ENCODE results near the gene ELMO3.

ELMO3 gene

DNA sequence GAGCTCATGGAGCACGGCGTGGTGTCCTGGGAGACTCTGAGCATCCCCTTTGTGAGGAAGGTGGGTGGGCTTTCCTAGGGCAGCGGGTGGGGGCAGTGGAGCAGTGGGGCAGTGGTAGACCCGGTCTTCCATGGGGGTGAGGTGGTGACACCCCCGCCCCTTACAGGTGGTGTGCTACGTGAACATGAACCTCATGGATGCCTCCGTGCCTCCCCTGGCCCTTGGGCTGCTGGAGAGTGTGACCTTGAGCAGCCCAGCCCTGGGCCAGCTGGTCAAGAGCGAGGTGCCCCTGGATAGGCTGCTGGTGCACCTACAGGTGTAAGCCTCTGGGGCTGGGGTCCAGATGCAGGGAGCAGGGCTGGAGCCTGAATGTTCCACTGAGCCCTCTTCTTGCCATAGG is 1.6 kb downstream of the ELMO3 start:
- DNase-seq: no peak

GRCh38 chr16:67201411-67202345 is 2.7 kb downstream of the ELMO3 start:
- no peak for DNase-seq

DNA sequence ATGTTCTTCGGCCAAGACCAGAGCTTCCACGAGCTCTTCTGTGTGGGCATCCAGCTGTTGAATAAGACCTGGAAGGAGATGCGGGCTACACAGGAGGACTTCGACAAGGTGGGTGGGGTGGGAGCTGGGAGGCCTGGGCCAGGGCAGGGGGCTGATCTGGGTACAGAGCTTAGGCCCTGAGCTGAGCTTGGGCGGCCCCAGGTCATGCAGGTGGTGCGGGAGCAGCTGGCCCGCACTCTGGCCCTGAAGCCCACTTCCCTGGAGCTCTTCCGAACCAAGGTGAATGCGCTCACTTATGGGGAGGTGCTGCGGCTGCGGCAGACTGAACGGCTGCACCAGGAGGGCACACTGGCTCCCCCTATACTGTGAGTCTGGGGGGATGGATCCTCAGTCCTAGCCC is 3.5 kb downstream of the ELMO3 start:
- no peak for DNase-seq

DNA sequence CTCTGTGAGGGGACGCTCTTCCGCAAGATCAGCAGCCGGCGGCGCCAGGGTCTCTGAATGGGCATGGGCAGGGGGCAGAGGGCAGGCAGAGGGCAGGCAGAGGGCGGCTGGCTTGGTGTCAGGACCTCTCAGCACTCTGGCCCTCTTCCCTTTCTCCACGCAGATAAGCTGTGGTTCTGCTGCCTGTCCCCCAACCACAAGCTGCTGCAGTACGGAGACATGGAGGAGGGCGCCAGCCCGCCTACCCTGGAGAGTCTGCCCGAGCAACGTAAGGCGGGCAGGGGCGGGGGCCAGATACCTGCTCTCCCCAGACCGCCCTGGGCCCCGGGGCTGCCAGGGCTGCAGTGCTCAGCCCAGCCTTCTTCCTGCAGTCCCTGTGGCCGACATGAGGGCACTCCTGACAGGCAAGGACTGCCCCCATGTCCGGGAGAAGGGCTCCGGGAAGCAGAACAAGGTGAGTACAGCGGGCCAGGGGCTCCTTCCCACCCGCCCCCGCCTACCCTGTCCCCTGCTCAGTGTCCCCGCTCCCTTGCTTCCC is 4.1 kb downstream of the ELMO3 start:
- DNase-seq: no peak

- DNase-seq: no peak
These were observed 5.1 kb downstream of the ELMO3 start for GRCh38 chr16:67204076-67204475.

- no peak for DNase-seq
These were observed 7.4 kb downstream of the ELMO3 start for GRCh38 chr16:67206129-67206837.

DNA sequence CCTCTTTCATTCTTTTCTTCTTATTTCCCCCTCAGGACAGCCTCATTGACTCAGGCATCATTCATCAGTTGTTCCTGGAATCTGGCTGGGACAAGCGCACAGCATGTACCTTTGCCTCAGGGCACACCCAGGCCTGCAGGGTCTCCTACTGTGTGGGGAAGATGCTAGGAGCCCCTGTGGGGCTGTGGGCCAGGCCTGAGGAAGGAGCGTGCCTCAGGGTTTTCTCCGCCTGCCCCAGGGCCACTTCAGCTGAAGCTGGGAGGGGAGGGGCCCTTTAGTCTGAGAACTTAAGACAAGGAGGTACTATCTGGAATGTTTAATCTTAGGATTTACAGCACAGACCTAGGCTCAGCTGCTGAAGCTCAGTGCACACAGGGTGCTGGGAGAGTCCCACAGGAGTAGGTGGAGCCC is 7.9 kb downstream of the ELMO3 start:
- no peak for DNase-seq

DNA sequence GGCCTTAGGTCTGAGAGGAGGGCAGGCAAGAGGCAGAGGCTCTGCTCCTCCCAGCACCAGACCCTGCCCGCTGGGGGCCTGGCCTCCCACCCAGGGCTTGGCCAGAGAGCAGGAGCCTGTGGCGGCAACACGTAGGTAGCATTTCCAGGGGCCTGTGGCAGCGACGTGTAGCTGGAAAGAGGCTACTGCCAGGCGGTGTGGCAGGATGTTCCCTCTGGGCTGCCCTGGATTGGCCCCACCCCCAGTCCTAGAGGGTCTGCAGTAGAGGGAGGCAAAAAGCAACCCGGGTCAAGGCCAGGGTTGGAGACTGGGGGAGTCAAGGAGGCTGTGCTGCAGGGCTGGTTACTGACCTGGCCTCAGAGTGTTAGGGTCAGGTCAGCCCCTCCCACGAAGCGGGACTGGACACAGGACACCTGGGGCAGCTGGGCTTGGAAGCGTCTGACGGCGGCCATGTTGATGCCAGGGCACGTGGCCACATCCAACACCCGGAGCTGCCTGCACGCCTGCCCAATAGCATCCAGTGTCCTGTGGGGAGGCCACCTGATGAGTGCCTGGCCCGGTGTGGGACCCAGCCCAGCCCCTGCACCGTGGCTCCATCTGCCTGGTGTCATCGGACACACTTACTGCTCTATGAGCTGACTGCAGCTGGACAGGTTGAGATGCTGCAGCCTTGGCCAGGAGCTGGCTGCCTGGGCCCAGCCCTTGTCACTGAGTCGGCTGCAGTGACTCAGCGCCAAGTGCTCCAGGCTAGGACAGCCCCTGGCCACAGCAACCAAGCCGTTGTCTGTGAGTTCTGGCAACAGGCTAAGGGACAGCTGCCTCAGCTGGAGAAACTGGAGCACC is 8.5 kb downstream of the ELMO3 start:
- no peak for DNase-seq

- DNase-seq: no peak
These were observed 9.4 kb downstream of the ELMO3 start for GRCh38 chr16:67208154-67208896.

GRCh38 chr16:67209565-67209964 is 10.6 kb downstream of the ELMO3 start:
- no peak for DNase-seq

DNA sequence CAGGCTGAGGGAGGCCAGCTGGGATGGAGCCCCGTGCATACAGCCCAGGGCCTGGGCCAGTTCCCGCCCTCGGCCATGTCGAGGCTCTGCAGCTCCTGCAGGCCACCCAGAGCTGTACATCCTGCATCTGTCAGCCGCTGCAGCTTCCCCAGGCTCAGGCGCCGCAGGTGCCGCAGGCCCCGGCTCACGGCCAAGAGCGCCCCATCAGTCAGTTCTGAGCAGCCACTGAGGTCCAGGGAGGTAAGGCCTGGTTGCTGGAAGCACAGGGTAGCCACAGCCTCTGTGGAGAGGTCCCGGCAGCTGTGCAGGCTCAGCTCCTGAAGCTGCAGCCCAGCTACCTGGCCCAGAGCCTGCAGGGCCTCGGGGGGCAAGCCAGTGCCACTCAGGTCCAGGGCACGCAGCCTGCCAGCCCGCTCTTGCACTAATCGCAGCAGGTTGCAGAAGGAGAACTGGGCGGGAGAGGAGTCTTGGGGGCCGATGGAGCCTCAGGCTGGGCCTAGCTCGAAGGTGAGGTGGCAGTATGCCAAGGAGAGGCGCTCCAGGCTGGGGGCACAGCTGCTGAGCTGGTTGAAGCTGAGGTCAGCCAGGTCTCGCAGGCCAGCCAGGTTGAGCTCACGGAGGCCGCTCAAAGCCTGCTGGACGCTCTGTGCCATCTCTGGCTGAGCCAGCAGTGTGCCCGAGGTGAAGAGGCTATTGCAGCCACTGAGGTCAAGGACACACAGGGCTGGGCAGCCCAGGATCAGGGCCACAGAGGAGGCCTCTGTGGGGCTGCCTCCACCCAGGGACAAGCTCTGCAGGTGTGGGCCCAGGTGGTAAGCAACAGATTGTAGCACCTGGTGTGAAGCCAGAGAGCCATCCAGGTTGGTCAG is 11.4 kb downstream of the ELMO3 start:
- DNase-seq: no peak

DNA sequence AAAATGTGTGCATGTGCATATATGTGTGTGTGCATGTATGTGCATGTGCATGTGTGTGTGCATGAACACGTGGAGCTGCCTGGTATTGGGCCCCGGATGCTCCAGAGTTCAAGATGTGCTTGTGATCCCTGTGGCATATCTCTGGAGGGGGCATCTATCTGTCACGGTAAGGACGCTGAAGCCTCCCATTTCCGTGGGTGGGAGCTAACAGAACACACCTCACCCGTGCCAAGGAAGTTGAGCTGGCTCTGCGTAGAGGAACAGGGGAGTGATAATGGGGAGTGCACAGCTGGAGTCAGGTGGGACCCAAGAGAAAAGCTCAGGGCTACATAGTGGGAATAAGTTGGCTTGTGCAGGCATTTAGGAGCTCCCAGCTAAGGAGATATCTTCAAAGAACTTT is 12.7 kb downstream of the ELMO3 start:
- DNase-seq: no peak

DNA sequence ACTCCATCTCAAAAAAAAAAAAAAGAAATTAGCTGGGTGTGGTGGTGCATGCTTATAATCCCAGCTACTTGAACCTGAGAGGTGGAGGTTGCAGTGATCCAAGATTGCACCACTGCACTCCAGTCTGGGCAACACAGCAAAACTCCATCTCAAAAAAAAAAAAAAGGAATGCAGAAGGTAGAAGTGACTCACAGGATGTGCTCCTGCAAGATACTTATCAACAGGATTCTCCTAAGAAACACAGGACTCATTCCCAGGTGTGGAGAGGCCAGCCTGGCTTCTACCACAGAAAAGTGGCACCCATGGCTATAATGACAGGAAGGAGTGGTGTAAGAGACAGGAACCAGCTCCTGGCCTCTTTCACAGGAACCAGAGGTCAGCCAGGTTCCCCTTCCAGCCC is 13.8 kb downstream of the ELMO3 start:
- DNase-seq: no peak

DNA sequence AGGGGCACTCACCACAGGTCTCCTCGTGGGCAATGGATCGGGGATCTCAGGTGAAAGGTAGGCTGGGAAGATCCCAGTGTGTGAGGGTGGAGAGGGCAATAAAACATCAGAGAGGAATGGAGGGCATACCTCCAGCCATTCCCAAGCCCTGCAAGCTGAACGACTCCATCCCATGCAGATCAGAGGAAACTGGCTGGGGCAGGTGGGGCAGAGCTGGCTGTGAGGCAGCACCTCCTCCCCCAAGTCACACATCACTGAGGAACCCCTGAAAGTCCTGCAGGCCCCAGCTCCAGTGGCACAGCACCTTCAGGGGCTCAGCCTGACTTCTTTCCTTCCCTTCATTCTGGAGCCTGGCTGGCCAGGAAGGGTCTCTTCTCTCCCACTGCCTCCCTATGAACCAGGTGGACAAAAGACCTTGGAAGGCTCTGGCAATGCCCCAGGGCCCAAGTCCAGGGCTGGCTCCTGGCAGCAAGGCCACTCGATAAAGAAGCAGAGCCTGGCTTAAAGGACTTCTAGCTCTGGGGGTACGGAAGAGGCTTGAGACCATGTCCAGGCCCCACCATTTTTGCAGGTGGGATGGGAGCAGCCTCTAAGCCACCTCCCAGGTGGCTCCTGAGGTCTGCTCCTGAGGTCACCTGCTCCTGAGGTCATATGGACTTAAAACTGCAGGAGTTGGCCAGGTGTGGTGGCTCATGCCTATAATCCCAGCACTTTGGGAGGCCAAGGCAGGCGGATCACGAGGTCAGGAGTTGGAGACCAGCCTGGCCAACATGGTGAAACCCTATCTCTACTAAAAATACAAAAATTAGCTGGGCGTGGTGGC is 14.5 kb downstream of the ELMO3 start:
- no peak for DNase-seq

GRCh38 chr16:67215706-67216105 is 16.8 kb downstream of the ELMO3 start:
- DNase-seq: no peak

DNA sequence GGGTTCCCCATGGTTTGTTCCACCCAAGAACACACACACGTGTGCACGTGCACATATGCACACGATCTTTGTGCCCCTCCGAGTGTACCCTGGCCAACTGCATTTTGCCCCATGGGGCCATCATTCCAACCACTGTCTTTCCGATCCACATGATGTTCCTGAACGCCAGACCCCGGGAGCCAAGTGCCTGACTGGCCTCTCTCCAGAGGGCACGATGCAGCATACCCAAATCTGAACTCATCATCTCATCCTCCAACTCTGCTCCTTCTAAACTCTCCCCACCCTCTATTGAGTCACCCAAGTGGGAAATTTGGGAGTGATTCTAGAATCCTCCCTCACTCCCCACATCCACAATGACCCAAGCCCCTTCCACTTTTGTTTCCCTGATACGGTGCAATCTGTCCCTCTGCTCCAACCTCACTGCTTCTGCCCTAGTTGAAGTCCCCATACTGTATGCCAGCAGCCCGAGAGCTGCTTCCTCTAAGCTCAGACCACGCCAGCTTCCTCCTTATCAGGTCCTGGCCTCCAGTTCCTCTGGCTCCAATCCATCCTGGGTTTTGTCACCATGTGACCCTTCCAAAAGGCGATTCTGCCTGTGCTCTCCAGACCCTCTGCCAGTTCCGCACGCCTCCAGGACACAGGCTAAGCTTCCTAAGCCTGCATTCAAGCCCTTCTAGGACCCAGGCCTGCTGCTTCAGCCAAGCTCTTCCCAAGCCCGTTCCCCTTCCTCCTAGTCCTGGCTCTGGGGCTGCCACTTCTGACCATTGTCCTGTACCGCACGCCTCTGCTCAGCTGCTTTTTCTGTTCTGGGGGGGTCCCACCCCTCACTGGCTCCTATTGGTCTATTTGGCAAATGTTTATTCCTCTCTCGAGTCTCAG is 17.9 kb downstream of the ELMO3 start:
- no peak for DNase-seq

- no peak for DNase-seq
These were observed 25.1 kb downstream of the ELMO3 start for GRCh38 chr16:67223992-67224391.

- no peak for DNase-seq
These were observed 27.4 kb downstream of the ELMO3 start for GRCh38 chr16:67226295-67226803.

Measured in stimulated activated CD4-positive, alpha-beta T cell treated with anti-CD3 and anti-CD28 coated beads, Interleukin-4, amount 100 ng/mL, for 1 hour (primary cell).